Psoas muscle (tissue), 8 donors: ENCODE data around the gene STK10. TPM values are rescaled to one million over a fixed set of nuclear protein-coding genes. Genes with fewer than 3 reads are reported as not detected.

Experiments used
- ATAC-seq, 4 donors: fragments of 200-7000 bp; cut with Tn5 transposase; one replicate each; pipeline ENCODE4 v1.9.1; 2020; ENCODE audit warnings: moderate library complexity in 3 of 4, mild to moderate bottlenecking in 2 of 4
- DNase-seq, 2 donors: peaks; one replicate each; pipeline ENCODE4 v3.0.0-alpha.2; 2020
- H3K27ac ChIP-seq: fragments of 200-600 bp; one replicate; pipeline ENCODE4 v1.8.0; 2022
- H3K27me3 ChIP-seq, 3 donors: fragments of 200-600 bp in 1 of 3; one replicate each; pipeline versions ENCODE4 v1.6.1 to v1.8.0; 2013 to 2022; ENCODE audit warnings: low read length in 2 of 3, mild to moderate bottlenecking in 2 of 3, moderate library complexity in 1 of 3; ENCODE audit not compliant: insufficient read depth in 3 of 3
- H3K36me3 ChIP-seq, 2 donors: fragments of 200-600 bp in 1 of 2; one replicate each; pipeline versions ENCODE4 v1.6.1 to v1.8.0; 2013 to 2022; ENCODE audit warnings: low read depth in 1 of 2, mild to moderate bottlenecking in 1 of 2, moderate library complexity in 1 of 2; ENCODE audit not compliant: insufficient read depth in 1 of 2
- H3K4me1 ChIP-seq: fragments of 200-600 bp; one replicate; pipeline ENCODE4 v1.8.0; 2022
- H3K4me3 ChIP-seq: fragments of 200-600 bp; one replicate; pipeline ENCODE4 v1.8.0; 2022; ENCODE audit warnings: mild to moderate bottlenecking
- H3K9me3 ChIP-seq: fragments of 200-600 bp; one replicate; pipeline ENCODE4 v1.8.0; 2022
- CTCF ChIP-seq: fragments of 200-600 bp; IDR thresholded peaks from one replicate; pipeline ENCODE4 v1.8.0; 2022; ENCODE audit warnings: antibody characterized with exemption
- WGBS, 3 donors: extraction: QIAGEN DNeasy Blood & Tissue Kit; methylation state at CpG; one replicate each; pipeline versions ENCODE4 v1.1.6 to v1.1.7; 2013; 5-methylcytosine and 5-hydroxymethylcytosine counted together
- intact Hi-C, 2 donors: fragments of 100-400 bp; cut with DNase I; formaldehyde crosslinking; loops; one replicate each; pipeline versions ENCODE4 v1.11.0 to v1.14.2; 2022
- polyA plus RNA-seq, 3 donors: library from polyadenylated mRNA; stranded (reverse); fragments of 200-250 nt; gene quantifications; one replicate each; pipeline ENCODE4 v1.2.3, GENCODE V29; 2013
- total RNA-seq, 4 donors: library from RNA; stranded (reverse); fragmentation: NEBNext Ultra II Directional in 2 of 4; extraction: Animal tissue kit (Norgen Biotek cat#: 25700) in 2 of 4; gene quantifications; one replicate each; pipeline versions ENCODE4 v1.2.1 to v1.2.4, GENCODE V29; 2021 to 2023
- donor health status: healthy with polysubstance abuse.
- donor health status: DM: no; HTN: no; CAD: no; lungs with moderate emphysema.
- donor health status: Bipolar disorder and iron deficiency.
- donor health status: healthy.
- donor health status: DM: yes; HTN: yes; CAD: no.
- donor health status: DM: no; HTN: no; CAD: no.
- donor health status: DM: no; HTN: no; CAD: no.
- donor health status: DM: yes; HTN: yes; CAD: no.

STK10 gene
- total and polyA plus RNA-seq, 7 donors, result 1.9 to 8.6 (median 6.2) TPM

DNA sequence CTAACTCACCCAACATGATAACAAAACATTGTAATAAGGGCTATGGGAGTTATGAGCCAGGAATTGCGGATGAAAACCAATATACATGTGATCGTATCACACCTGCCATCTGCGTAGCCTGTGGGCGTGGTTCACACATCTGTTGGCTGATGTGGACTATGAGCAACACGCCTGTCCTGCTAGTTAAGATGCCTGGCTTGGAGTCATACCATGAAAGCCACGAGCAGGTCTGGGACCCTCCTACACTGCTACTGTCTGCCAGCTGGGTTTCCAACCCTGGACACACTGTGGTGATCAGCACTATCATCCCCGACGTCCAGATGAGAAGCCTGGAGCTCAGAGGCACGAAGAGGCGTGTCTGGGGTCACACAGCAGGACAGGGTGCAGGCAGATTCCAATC, 40.2 kb downstream of the STK10 start:
- intact Hi-C loops, result no loop called here
- Histone ChIP-seq H3K4me1 (peaks cover 4% of the 10 kb centered on the region), H3K36me3 (no peaks in the 10 kb centered on the region), H3K27me3 (no peaks in the 10 kb centered on the region), H3K9me3 (no peaks in the 10 kb centered on the region), H3K4me3 (no peak overlapping the region), H3K27ac (no peak overlapping the region)
- TF ChIP-seq CTCF, result no peak
- no peak for DNase-seq
- 83 to 87% (median 84%) methylated on average over 10 of the region's 10 CpGs for WGBS, 3 donors
- ATAC-seq, result no peak

- no peak for TF ChIP-seq CTCF
- H3K27me3 ChIP-seq, result no peaks in the 10 kb centered on the region
- WGBS, 3 donors, result 86 to 90% (median 89%) methylated on average over 9 of the region's 9 CpGs
- H3K4me1 ChIP-seq, result peaks cover 4% of the 10 kb centered on the region
- no peaks in the 10 kb centered on the region for H3K36me3 ChIP-seq
- no peak overlapping the region for H3K4me3 ChIP-seq
- no peaks in the 10 kb centered on the region for H3K9me3 ChIP-seq
- ATAC-seq (no peak), DNase-seq (no peak)
- no peak overlapping the region for H3K27ac ChIP-seq
- intact Hi-C loops, result no loop called here
Observed at GRCh38 chr5:172146748-172147092, 41.3 kb downstream of the STK10 start.

GRCh38 chr5:172145870-172146747, 41.9 kb downstream of the STK10 start:
- no peak for TF ChIP-seq CTCF
- peaks cover 4% of the 10 kb centered on the region for H3K4me1 ChIP-seq

GRCh38 chr5:172144931-172145869, 42.8 kb downstream of the STK10 start:
- H3K27me3 ChIP-seq, result no peaks in the 10 kb centered on the region
- intact Hi-C loops, result no loop called here
- no peak overlapping the region for H3K27ac ChIP-seq
- 88 to 94% (median 88%) methylated on average over 15 of the region's 15 CpGs for WGBS, 3 donors
- no peaks in the 10 kb centered on the region for H3K9me3 ChIP-seq
- H3K36me3 ChIP-seq, result no peaks in the 10 kb centered on the region
- DNase-seq (no peak), ATAC-seq (no peak)
- H3K4me3 ChIP-seq, result no peak overlapping the region
- H3K4me1 ChIP-seq, result peaks cover 4% of the 10 kb centered on the region
- no peak for TF ChIP-seq CTCF

More at GRCh38 chr5:172145870-172146747, 41.9 kb downstream of the STK10 start:
- WGBS, 3 donors, result 73 to 81% (median 79%) methylated on average over 21 of the region's 21 CpGs
- Histone ChIP-seq H3K9me3 (no peaks in the 10 kb centered on the region), H3K4me3 (no peak overlapping the region), H3K27me3 (no peaks in the 10 kb centered on the region), H3K27ac (no peak overlapping the region), H3K36me3 (no peaks in the 10 kb centered on the region)
- intact Hi-C loops, result no loop called here
- DNase-seq (no peak), ATAC-seq (no peak)
